Thoracic aorta endothelial cell (primary cell): Measurements from ENCODE around the gene KCNC2. TPM values are rescaled to one million over a fixed set of nuclear protein-coding genes. Genes with fewer than 3 reads are reported as not detected.

Experiments
- total RNA-seq: library from RNA; depleted of rRNA; stranded (reverse); fragments of >200 nt; gene quantifications from 2 replicates; pipeline ENCODE4 v1.2.3, GENCODE V29; 2012

Gene KCNC2
- not detected in 2 replicates for total RNA-seq

GRCh38 chr12:75209812-75210138 is at the start of gene KCNC2:
Gene KCNC2, minus strand, starts transcription at chr12:75209839.

Other genes with a start within 250 kb of the KCNC2 start
- 4.0 and 6.3 TPM in 2 replicates for gene CAPS2, start 120.5 kb upstream of the KCNC2 start, total RNA-seq
- gene GLIPR1L1, start 124.8 kb upstream of the KCNC2 start, total RNA-seq, result not detected in 2 replicates
- gene GLIPR1L2, start 181.2 kb upstream of the KCNC2 start, total RNA-seq, result 0.07 TPM in 1 of 2 replicates, not detected in the other